Tibial artery (tissue), 4 donors: Measurements from ENCODE around the gene AFG1L.
A peak's percentile ranks its signal among the peaks of the same experiment; 100 is the strongest.

ENCODE experiments used
- DNase-seq, 2 donors: peaks; one replicate each; pipeline ENCODE4 v3.0.0-alpha.2; 2019
- H3K27ac ChIP-seq, 2 donors: fragments of 200-600 bp; sonication (generic) in 1 of 2; 1 replicate in 1 of 2; 2 replicates in 1 of 2; pipeline ENCODE4 v1.5.1; 2018 to 2019; ENCODE audit warnings: mild to moderate bottlenecking in 1 of 2
- H3K27me3 ChIP-seq, 2 donors: fragments of 200-600 bp; sonication (generic) in 1 of 2; one replicate each; pipeline versions ENCODE4 v1.5.1 to v1.6.0; 2016 to 2019
- H3K36me3 ChIP-seq, 3 donors: fragments of 200-600 bp; sonication (generic) in 2 of 3; one replicate each; pipeline ENCODE4 v1.5.1; 2016 to 2019; ENCODE audit warnings: mild to moderate bottlenecking in 2 of 3
- H3K4me1 ChIP-seq, 4 donors: fragments of 200-600 bp; sonication (generic) in 2 of 4; 1 replicate in 3 of 4; 2 replicates in 1 of 4; pipeline ENCODE4 v1.5.1; 2016 to 2019
- H3K4me3 ChIP-seq, 2 donors: fragments of 200-600 bp; sonication (generic) in 1 of 2; 1 replicate in 1 of 2; 2 replicates in 1 of 2; pipeline ENCODE4 v1.5.1; 2018 to 2019; ENCODE audit warnings: mild to moderate bottlenecking in 2 of 2
- H3K9me3 ChIP-seq, 3 donors: fragments of 200-600 bp; sonication (generic) in 1 of 3; one replicate each; pipeline ENCODE4 v1.5.1; 2016 to 2019
- intact Hi-C: fragments of 100-400 bp; cut with DNase I; formaldehyde crosslinking; loops from one replicate; pipeline ENCODE4 v1.15.0; 2023; ENCODE audit warnings: low total_unique reads
- TF ChIP-seq, protein P1 (sequence below), 2 experiments: fragments of 200-600 bp in 1 of 2; fragments of 450-650 bp in 1 of 2; IDR thresholded peaks; one replicate each; pipeline ENCODE4 v1.5.1; 2017 to 2019; ENCODE audit warnings: antibody characterized with exemption in 2 of 2, mild to moderate bottlenecking in 1 of 2, moderate library complexity in 1 of 2

AFG1L gene

DNA sequence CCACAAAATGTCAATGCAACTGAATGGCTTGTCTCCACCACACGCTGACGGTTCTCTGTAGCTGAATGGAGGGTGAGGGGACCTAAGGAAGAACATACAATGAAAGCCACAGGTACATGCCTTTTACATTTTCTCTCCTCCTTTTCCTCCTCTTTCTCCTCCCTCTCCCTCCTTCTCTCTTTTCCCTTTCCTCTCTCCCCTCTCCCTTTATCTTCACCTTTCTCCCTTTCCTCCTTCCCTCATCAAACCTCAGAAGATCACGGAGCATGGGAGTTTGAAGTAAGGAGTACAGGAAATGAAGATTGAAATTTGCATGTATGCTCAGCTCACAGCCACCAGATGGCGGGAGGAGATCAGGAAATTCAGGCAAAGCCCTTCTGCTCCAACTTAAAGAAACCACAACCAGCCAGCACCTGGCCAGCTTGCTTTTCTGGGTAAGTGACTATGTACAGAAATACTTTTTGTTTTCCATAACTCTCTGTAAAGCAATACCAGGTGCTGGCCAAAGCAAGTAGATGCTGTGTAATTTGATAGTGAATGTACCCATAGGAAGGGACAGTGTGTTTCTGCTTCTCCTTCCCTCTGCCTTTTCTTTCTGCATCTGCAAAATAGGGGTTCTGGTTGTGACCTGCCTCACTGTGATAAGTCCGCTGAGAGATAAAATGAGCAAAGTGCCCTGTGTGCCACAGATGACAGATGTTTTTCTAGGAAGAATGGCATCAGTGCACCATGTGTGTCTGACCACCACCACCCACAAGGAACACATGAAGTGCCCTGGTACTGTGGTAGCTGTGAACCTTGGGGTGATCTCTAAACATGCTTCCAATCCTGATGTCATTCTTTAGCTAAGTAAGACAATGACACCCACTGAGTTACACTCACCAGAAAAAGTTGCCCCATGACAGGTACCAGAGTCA, 247.2 kb downstream of the AFG1L start:
- H3K27ac ChIP-seq = no peak overlapping the region
- TF ChIP-seq, protein P1, sequence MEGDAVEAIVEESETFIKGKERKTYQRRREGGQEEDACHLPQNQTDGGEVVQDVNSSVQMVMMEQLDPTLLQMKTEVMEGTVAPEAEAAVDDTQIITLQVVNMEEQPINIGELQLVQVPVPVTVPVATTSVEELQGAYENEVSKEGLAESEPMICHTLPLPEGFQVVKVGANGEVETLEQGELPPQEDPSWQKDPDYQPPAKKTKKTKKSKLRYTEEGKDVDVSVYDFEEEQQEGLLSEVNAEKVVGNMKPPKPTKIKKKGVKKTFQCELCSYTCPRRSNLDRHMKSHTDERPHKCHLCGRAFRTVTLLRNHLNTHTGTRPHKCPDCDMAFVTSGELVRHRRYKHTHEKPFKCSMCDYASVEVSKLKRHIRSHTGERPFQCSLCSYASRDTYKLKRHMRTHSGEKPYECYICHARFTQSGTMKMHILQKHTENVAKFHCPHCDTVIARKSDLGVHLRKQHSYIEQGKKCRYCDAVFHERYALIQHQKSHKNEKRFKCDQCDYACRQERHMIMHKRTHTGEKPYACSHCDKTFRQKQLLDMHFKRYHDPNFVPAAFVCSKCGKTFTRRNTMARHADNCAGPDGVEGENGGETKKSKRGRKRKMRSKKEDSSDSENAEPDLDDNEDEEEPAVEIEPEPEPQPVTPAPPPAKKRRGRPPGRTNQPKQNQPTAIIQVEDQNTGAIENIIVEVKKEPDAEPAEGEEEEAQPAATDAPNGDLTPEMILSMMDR (IDR thresholded peaks at IDR 0.05) = peak; percentile 74 to 96
- intact Hi-C loops = loop anchor here (2.0 to 5.0 kb wide), 4 partner anchors 240 to 525 kb away; no protein-coding TSS in a partner anchor
- peaks cover 0 to 3% of the 10 kb centered on the region in 2 donors for H3K27me3 ChIP-seq
- H3K4me1 ChIP-seq = peaks cover 0 to 7% (median 3%) of the 10 kb centered on the region in 4 donors
- no peaks in the 10 kb centered on the region for H3K36me3 ChIP-seq
- H3K9me3 ChIP-seq = no peaks in the 10 kb centered on the region
- no peak overlapping the region for H3K4me3 ChIP-seq
- DNase-seq = peak; percentile 64 to 75

DNA sequence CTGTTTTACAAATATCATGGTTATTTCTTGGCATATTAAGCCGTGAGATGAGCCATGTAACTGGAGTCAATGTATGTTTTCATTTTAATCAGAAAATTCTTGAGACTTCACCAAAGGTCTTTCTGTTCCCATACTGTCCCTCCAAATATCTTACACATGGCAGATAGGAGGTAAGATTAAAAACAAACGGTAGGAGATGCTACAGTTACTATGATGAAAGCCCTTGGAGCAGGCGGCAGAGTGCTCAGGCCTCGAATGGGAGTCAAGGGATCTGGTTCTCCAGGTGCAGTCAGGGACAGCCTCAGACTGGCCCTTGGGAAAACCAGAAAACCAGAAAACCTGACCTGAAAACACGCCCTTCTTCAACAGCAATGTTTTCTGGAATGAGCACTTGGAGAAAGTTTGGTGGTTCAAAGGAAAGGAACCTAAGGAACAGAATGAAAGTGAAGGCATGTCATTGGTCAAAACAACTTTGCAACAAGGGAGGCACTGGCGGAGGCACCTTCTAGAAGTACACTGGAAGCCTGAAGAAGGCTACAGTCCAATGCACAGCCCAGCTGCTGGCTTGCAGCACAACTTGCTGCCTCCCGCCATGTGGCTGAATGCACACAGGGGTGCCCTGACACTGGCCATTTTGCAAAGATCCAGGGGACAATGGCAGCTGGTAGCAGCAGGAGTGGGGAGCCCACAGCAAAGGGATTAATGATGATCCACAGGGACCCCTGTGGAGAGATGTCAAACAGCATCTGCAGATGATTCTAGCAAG, 248.5 kb downstream of the AFG1L start:
- Histone ChIP-seq H3K4me3 (no peak overlapping the region), H3K9me3 (no peaks in the 10 kb centered on the region), H3K36me3 (no peaks in the 10 kb centered on the region), H3K27me3 (peaks cover 0 to 3% of the 10 kb centered on the region in 2 donors), H3K4me1 (peaks cover 0 to 7% (median 3%) of the 10 kb centered on the region in 4 donors), H3K27ac (no peak overlapping the region)
- no peak for DNase-seq
- intact Hi-C loops = loop anchor here (2.0 to 5.0 kb wide), 4 partner anchors 239 to 523 kb away; no protein-coding TSS in a partner anchor
- TF ChIP-seq, protein P1 (IDR thresholded peaks at IDR 0.05) = no peak

DNA sequence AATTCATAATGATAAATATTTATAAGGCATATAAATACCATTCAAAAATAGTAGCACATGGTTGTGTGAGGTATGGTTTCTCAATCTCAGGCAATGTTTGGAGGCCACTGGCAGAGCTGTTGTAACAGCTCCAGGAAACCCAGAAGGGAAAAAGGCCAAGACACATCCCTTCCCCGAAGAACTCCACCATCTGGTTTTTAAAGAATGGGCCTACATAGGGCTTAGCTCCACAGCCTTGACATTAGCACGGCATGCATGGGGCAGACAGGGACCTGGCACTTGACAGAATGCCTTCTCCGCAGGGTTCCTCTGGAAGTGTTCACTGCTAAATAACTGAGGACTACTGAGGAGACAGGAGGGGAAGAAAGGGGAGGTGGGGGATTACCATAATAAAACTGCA, 249.8 kb downstream of the AFG1L start:
- no peak overlapping the region for H3K4me3 ChIP-seq

DNA sequence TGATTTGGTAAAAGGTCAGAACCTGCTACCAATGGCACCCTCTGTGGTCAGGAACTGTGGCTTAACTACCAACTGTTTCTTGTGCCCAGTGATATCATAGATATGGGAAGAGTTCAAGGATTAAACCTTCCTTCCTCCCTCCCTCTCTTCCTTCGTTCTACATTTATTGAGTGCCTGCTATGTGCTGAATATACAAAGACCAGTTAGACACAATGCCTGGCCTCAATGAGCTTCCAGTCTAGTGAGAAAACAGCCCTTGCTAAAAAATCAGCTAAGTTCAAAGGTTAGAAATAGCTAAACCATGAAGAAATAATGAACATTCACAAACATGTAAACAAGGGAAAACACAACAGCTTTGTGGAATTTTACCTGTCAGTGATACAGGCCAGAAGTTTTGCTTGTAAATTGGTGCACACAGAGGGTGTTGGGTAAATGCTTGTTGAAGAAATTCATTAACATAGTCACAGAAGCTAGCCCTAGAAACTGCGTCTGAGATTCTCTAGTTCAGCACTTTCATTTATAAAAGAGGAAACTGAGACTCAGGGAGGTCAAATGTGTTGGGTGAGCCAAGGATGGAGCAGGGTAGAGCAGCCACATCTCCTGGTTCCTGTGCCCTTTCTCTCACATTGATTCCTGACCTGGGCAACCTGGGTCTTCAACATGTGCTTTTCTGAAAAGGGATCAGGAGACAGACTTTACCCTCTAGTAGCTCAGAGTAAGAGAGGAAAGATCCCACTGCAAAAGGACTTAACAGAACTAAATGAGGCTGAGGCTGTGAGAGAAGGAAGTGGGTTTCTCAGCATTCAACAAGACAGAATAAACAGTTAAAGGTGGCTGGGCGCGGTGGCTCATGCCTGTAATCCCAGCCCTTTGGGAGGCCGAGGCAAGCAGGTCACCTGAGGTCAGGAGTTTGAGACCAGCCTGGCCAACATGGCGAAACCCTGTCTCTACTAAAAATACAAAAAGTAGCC, 251.5 kb downstream of the AFG1L start:
- H3K27me3 ChIP-seq = no peaks in the 10 kb centered on the region
- DNase-seq = no peak
- intact Hi-C loops = no loop called here
- TF ChIP-seq, protein P1 (IDR thresholded peaks at IDR 0.05) = no peak
- H3K4me3 ChIP-seq = no peak overlapping the region
- H3K4me1 ChIP-seq = peaks cover 0 to 13% (median 4%) of the 10 kb centered on the region in 4 donors
- H3K9me3 ChIP-seq = no peaks in the 10 kb centered on the region
- H3K36me3 ChIP-seq = no peaks in the 10 kb centered on the region
- no peak overlapping the region for H3K27ac ChIP-seq

More for the DNA sequence above, 249.8 kb downstream of the AFG1L start:
- Histone ChIP-seq H3K9me3 (no peaks in the 10 kb centered on the region), H3K27me3 (peaks cover 0 to 3% of the 10 kb centered on the region in 2 donors), H3K4me1 (peaks cover 0 to 7% (median 3%) of the 10 kb centered on the region in 4 donors), H3K27ac (no peak overlapping the region), H3K36me3 (no peaks in the 10 kb centered on the region)
- DNase-seq = no peak
- intact Hi-C loops = loop anchor here (5.0 kb wide), 3 partner anchors 238 to 348 kb away; no protein-coding TSS in a partner anchor
- TF ChIP-seq, protein P1 (IDR thresholded peaks at IDR 0.05) = no peak

DNA sequence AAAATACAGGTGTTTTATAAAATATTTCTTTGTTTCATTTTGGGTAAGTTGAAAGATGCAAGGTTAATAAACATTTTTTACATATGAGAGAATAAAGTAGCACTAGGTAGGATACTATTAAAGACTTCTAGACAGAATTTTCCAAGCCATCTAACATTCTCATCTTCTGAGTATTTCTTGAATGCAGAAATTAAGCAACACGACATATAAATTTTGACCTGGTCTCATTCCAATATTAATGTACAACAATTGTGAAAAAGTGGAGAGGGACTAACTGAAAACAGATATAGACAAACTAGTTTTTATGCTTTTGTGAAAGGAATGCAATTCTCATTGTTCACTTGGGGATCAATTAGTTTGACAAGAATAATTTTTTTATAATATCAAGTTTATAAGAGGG, 254.4 kb downstream of the AFG1L start:
- Histone ChIP-seq H3K9me3 (no peaks in the 10 kb centered on the region), H3K27ac (no peak overlapping the region), H3K4me3 (no peak overlapping the region), H3K36me3 (no peaks in the 10 kb centered on the region), H3K4me1 (peaks cover 0 to 9% (median 0%) of the 10 kb centered on the region in 4 donors), H3K27me3 (no peaks in the 10 kb centered on the region)
- DNase-seq = no peak
- TF ChIP-seq, protein P1 (IDR thresholded peaks at IDR 0.05) = no peak
- intact Hi-C loops = no loop called here
